Measurements from ENCODE around the gene PRDM15.

DNA sequence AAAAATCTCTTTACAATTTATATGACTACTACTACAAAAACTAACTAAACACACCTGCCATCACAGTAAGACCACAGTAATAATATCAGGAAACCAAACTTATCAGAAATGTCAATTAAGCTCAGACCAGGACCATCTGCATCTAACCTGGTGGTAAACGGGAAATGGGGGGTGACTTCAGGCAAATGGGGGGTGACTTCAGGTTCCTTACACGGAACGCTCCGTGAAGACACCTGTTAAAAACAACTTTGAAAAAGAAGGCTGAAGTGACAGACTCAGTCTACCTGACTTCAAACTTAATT lies 15.8 kb downstream of the PRDM15 start:
- TF ChIP-seq, protein P1, sequence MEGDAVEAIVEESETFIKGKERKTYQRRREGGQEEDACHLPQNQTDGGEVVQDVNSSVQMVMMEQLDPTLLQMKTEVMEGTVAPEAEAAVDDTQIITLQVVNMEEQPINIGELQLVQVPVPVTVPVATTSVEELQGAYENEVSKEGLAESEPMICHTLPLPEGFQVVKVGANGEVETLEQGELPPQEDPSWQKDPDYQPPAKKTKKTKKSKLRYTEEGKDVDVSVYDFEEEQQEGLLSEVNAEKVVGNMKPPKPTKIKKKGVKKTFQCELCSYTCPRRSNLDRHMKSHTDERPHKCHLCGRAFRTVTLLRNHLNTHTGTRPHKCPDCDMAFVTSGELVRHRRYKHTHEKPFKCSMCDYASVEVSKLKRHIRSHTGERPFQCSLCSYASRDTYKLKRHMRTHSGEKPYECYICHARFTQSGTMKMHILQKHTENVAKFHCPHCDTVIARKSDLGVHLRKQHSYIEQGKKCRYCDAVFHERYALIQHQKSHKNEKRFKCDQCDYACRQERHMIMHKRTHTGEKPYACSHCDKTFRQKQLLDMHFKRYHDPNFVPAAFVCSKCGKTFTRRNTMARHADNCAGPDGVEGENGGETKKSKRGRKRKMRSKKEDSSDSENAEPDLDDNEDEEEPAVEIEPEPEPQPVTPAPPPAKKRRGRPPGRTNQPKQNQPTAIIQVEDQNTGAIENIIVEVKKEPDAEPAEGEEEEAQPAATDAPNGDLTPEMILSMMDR (IDR thresholded peaks at IDR 0.05): no peak
- no peak for TF ChIP-seq POLR2A (IDR thresholded peaks at IDR 0.05)

Data from stomach (tissue), 4 donors.